IPS-NIHi11 (cell line): ENCODE data around the gene SLC22A23.

Source experiments
- DNase-seq: peaks from one replicate; pipeline ENCODE4 v3.0.0; 2012; ENCODE audit warnings: mixed read lengths, low spot score

SLC22A23 gene

DNA sequence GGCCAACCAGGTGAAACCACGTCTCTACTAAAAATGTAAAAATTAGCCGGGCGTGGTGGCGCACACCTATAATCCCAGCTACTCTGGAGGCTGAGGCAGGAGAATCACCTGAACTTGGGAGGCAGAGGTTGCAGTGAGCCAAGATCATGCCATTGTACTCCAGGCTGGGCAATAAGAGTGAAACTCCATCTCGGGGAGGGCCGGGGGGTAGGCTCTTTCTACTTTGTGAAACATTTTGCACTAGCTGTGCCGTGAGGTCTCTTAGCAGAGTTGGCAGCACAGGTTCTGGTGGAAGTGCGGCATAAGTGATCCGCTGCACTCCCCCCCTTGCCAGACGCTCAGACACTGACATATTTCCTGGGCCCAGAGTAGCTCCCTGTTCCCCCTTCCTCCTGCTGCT, 173.6 kb downstream of the SLC22A23 start:
- DNase-seq, result no peak

DNA sequence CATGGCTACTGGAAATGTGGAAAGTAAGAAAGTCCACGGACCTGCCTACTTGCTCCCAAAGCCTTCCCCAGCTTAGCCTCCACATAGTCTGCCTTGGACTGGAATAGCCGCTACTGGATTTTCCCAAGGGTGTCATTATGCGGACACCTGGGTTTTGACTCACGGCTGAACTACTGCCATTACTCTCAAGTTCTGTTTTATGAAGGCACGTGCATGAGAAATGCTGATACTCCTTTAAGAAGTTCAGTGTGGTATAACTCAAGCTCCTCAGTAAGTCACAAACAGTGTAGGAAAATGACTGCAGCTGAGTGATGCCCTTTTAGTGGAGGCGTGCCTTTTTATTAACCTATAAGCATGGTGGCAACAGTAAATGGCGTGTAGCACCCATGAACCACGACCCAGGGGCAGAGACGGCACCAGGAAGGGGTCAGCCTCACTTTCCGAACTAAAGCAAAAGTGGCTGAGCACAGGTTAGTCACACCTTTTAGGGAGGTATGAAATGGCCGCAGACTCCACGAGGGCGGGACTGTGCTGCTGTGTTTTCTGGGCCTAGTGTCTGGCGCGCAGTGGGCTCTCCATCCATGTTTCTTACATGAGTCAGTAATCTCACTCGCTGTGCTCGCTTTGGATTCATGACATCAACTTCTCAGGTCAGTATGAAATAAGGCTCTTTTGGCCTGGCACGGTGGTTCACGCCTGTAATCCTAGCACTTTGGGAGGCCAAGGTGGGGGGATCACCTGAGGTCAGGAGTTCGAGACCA, 174.2 kb downstream of the SLC22A23 start:
- no peak for DNase-seq

DNA sequence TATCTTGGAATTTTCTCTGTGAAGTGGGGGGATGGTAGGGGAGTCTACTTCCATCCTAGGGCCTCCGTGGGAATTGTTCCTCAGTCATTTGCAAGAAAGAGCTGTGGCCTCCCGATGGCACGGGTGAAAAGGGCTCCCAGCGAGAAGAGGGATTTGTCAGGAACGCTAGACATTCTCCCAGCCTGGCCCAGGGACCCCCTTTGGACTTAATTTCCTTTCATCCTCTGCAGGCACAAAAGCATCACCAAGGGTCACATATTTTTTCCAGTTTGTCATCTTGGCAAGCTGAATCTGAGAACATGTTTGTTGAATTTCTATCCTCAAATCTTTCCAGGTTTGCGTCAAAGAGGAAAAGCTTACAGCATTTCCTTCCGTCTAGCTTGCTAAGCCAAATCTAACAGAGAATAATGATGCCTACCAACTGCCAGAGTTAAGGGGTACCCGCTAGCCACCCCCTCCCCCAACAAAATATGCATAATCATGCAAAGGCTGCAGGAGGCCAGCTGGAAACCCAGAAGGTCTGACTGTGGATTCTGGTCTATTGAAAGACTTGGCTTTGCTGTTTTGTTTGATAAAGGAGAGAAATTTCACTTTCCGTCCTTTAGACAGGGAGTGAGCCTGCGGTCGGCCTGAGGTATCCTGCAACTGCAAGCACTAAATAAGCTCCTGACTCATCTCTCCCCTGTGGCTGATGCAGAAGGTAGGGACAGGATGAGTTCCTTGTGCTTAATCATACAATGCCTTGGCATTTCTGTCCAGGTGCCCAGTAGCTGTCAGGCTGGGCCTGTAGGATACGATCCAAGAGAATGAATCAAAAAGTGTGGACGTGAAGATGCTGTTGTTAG, 175.0 kb downstream of the SLC22A23 start:
- DNase-seq, result no peak

DNA sequence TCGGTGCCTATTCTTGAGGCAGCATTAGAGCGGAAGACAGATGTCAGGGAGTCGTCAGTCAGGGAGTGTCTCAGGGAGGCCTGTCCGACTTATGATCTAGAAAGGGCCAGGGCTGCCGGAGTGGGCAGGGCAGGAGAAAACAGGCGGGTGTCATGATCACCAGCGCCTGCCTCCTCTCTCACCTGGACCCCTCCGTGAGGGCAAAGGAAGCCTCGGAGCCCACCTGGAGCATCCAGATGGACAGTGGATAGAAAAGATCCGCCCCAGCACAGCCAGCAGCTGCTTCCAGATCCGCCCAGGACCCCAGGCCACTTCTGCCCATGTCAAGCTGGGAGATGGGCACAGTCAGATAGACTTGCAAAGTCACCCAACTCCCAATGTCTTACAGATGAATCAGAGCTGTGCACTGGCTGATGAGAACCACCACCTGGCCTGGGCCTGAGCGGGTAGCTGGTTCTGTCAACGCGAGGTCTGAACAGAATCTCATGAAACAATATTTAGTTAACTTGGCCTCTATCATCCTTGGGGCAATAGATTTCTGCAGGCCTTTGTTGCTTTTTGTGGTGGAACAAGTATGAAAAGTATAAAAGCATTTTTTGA, 175.9 kb downstream of the SLC22A23 start:
- no peak for DNase-seq

GRCh38 chr6:3280091-3280490, 176.8 kb downstream of the SLC22A23 start:
- no peak for DNase-seq

GRCh38 chr6:3278691-3279090, 178.2 kb downstream of the SLC22A23 start:
- no peak for DNase-seq

- no peak for DNase-seq
Observed at GRCh38 chr6:3277851-3278416, 178.9 kb downstream of the SLC22A23 start.

DNA sequence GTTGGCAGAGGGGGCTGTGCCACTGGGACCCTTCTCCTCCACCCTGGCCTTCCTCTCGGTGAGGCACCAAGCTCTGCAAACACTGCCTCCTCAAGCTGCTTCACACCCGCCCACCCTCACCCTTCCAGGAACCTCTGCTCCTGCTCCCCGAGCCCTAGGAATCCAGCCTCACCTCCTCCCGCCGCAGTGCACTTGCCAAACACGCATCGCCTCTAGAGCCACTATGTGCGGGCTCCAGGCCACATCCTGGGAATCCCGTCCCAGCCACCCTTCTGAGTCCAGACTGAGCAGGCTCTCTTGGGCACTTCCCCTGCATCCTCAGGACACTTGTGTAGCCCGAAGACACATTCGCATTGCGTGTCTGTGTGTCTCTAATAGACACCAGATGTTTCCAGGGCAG, 179.6 kb downstream of the SLC22A23 start:
- DNase-seq, result no peak

DNA sequence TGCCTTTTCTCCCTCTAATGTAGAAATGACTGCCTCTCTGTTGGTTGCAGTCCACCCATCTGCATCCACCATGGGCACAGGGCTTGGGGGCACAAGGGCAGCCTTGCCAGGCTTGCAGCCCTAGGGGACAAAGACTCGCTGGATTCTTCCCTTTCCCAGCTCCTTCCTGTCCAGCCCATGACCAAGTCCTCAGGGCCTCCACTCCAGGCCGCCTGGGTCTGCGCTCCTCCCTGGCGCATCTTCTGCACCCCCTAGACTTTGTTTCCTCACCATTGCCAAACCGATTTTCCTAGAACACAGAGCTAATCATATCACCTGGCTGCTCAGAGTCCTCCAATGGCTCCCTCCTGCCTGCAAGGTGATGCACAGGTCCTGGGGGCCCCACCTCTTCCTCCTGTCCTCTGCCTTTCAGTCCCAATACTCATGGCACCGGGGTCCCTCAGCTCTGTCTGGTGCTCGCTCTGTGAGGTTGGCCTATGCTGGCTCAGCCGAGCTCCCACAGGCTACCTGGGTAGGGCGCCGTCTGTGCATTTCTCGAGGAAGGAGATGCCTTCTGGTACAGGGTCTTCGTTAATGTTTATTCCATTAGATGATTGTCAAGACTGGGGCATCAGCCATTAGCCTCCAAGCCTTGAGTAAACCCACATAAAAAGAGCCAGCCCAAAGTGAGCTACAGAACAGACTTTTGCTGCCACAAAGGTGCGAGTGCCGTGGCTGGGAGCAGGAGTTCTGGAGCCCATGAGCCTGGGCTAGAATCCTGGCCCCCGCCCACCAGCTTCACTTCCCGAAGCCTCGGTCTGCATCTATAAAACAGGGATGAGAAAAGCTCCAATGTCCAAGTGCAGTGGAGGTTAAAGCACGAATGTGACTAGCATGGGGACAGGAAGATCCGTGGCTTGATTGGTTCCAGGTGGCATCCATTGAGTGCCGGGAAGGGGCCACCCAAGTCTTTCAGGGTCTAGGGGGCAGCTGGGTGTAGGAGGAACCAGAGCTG, 180.4 kb downstream of the SLC22A23 start:
- DNase-seq, result no peak

GRCh38 chr6:3273707-3274521, 182.9 kb downstream of the SLC22A23 start:
- DNase-seq, result no peak

DNA sequence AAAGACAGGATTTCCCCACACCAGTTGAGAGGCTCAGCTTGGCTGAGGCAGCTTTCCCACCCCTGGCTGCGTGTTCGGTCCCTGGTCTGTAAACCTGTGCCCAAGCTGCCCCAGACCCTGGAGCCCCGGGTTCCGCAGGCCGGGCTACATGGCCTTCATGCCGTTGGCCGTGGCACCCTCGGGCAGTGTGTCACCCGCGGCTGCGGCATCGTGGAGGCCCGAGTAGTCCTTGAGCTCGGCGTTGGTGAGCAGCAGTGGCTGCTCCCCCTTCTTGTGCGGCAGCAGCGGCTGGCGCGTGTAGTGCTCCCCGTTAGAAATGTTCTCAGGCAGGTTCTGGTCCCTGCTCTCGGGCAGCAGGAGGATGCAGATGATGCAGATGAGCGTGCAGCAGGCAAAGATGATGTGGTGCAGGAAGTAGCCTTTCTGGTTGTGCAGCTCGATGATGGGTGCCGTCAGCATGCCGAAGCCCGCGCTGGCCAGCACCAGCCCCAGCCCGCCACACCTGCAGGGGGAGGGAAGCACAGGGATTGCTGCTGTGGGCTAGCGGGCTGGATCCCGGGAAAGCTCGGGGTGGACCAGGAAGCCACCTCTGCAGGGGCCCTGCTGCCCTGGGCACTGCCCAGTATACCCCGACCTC, 183.8 kb downstream of the SLC22A23 start:
- DNase-seq, result no peak

- DNase-seq, result no peak
Observed at GRCh38 chr6:3271756-3272155, 185.1 kb downstream of the SLC22A23 start.

DNA sequence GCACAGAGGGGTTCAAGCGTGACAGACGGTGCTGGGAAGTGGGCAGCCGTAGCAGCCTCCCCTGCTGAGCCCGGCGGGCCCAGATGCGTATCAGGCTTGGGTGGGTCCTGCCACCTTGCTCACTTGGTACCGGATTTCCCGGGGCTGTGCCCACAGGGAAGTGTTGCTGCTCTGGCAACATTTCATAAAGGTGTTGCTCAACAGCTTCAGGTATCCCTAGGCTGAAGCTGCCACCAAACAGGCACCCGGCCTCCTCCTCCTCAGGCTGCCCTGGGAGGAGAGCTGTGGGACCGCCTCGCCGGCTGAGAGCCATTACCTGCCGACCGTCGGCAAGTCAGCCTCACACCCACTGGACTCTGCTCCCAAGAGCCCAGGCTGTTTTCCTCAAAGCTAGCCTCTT, 186.6 kb downstream of the SLC22A23 start:
- no peak for DNase-seq

GRCh38 chr6:3269281-3269975, 187.4 kb downstream of the SLC22A23 start:
- DNase-seq, result no peak

- DNase-seq, result no peak
Observed at GRCh38 chr6:3268680-3269079, 188.2 kb downstream of the SLC22A23 start.

DNA sequence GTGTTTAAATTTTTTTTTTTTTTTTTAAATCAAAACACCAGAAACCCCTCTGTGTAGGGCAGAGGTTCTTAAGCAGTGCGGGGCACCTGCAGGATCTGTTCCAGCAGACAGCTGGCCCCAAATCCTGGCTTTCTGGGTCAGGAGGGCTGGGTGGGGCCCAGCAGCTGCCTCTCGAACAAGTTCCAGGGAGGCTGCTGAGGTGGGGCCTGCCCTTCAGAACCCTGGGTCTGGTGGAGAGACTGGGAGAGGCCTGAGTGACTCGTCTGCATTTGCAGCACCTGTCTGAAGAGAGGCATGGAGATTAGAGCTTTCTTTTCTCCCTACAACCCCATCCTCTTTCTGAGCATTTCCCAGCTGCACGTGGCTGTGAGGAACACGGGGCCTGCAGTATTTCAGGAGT, 189.7 kb downstream of the SLC22A23 start:
- DNase-seq, result no peak

- DNase-seq, result no peak
Observed at GRCh38 chr6:3266170-3266569, 190.7 kb downstream of the SLC22A23 start.

GRCh38 chr6:3265671-3266070, 191.2 kb downstream of the SLC22A23 start:
- no peak for DNase-seq

- DNase-seq, result no peak
Observed at GRCh38 chr6:3264356-3264755, 192.5 kb downstream of the SLC22A23 start.
